Left renal pelvis (tissue), 4 donors: ENCODE data around the gene ZMIZ1. TPM values are rescaled to one million over a fixed set of nuclear protein-coding genes. Genes with fewer than 3 reads are reported as not detected.

Experiments
- DNase-seq, 4 donors: peaks; one replicate each; pipeline ENCODE4 v3.0.0-alpha.2; 2013; ENCODE audit warnings: low read depth in 4 of 4, low spot score in 3 of 4
- polyA plus RNA-seq, 4 donors: library from polyadenylated mRNA; unstranded; fragments of 120-200 nt; gene quantifications; one replicate each; pipeline ENCODE4 v1.2.1, GENCODE V29; 2013; ENCODE audit not compliant: insufficient read length in 4 of 4

The ZMIZ1 gene
- polyA plus RNA-seq, 4 donors = 72.7 to 108 (median 72.8) TPM

DNA sequence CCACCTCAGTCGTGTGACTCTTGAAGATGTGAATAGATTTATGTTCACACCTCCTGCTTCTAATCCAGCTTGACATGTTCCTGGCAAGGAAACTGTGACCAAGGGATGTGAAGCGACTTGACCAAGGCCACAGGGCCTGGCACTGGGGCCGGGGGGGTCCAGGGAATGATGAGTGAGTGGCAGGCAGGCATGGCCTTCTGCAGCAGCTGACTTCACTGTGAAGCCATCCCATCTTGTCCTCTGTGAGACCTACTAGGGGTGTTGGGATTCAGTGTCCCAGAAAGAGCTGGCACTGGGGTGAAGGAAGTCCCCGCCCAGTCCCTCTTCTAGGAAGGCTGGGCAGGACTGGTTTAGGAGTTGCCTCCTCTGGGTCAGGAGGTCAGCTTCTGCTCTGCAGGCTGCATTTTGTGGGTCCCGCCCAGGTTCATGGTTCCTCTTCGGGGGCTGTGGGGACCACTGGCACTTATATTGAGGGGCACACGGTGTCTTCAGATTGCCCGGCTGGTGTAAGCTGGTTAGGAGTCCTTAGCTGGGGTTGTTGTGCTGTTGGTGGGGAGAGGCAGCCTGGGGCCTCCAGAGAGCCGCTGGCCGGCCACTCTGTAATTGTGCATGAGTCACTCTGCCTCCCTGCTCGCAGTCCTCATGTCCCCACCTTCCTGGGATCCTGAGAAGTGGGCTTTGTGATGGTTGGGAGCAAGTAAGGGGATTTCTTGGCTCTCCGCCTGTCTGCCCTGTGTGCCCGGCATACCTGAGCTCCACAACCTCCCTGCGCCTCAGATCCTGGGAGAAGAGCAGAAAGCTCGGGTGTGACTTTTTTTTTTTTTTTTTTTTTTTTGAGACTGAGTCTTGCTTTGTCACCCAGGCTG, 11.0 kb downstream of the ZMIZ1 start:
- DNase-seq = no peak

DNA sequence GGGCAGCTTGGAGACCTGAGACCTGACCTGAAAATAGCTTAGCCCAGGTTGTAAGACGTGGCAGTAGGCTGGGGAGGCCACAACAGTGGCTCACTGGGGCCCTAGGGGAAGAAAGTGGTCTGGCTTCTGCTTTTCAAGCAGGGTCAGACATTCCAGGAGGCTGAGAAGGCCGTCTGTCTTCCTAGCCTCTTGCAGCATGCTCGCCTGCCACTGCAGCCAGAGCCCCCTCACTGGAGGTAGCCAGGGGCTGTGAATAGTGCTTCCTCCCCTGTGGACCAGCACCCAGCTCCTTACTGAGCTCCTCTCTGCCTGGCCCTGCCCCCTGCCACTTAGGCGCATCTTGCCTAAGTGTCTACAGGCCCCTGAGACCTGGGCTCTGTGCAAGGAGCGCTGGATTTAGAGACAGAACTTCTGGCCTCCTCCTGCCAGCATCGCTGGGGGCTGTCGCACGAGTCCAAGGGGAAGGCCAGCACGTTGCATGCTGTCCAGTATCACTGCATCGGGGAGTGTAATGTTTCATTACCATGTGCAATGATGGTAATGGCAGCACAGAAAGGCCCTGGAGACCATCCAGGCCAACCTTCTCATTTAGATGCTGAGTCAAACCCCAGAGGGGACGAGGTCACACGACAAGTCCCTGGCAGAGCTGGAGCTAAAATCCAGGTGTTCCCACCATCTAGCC, 12.7 kb downstream of the ZMIZ1 start:
- no peak for DNase-seq

DNA sequence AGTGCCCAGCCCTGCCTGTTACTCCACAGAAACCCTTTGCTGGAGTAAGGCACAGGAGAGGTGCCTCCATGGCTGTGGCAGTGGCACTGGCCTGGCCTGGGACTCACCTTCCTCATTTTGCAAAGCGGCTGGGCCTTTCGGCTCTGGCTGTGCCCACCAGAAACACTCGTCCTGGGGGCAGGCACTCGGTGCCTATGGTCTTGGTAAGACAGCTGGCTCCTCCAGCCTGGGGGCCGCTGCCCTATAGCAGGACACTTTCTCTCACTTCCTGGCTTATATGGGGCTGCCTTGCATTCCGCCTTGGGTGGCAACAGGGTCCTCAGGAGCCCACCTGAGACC, 13.2 kb downstream of the ZMIZ1 start:
- DNase-seq = no peak

DNA sequence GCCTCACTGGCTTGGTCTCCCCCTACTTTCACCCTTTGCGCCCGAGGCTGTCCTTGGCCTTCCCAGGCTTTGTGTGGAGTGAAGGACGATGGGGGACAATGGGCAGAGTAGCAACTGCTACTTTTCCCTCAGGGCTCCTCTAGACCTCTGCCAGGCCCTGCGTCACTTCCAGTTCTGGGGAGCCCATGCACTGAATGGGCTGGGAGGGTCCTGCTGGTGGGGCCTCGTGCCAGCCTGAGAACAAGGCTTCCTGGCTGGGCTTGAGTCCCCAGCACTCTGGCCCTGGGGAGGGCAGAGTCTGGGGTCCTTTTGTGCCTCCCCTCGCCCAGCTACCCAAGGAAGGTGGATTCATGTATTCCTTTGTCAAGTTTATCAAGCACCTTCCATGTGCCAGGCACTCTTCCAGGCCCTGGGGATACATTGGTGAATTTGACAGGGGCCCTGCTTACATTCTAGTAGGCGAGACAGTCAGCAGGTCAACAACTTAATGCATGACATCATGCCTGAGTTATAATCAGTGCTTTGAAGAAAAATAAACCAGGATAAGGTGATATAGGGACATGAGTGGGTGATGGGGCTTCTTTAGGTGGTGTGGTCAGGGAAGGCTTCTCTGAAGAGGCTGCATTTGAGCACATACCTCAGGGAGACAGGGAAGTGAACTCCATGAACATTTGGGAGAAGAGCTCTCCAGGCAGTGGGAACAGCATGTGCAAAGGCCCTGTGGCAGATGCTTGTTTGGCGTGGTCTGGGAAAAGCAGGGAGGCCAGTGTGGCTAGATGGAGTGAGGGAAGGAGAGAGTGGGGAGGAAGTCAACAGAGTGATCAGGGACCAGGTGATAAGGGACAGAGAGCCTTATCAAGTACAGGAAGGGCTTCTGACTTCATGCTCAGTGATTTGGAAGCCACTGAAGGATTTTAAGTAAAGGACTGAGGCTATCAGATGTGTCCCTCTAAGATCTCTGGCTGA, 14.1 kb downstream of the ZMIZ1 start:
- DNase-seq = no peak

DNA sequence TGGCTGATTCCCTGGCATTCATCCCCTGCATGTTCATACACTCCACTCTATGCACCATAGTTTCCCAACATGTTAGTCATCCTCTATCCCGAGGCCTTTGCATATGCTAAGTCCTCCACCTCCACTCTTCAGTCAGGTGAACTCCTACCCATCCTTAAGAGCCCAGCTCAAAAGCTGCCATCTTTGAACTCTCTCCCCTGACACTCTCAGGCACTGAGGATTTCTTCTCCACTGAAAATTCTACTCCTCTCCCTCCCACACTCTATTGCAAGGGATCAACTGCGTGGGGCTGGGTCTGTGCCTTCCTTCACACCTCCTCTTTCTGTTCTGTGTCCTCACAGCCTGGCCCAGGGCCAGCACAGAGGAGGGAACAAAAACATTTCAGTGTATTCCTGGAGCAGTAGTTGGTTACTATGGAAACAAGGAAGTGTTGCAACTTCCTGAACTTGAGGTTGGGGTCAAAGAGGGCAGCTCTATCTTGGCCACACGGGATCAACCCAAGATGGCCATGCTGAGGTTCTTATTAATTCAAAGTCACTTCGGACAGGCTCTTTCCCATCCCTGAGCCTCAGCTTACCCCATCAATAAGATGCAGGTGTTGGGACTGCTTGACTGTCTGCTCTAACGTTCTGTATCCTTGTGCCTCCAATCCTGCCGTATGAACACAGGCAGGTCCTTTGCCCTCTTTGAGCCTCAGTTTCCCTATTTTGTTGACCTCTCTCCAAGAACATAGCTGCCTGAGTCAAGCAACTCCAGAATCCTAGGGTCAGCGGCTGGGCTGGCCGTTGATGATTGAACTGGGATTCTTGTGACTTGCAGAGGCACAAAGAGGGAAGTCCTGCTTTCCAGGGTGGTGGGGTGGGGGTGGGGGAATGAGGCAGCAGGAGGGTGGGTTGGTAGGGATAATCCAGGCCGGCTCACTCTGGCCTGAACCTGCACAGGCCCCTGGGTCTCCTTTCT, 15.5 kb downstream of the ZMIZ1 start:
- peak in 1 of 4 donors; percentile 60 for DNase-seq

DNA sequence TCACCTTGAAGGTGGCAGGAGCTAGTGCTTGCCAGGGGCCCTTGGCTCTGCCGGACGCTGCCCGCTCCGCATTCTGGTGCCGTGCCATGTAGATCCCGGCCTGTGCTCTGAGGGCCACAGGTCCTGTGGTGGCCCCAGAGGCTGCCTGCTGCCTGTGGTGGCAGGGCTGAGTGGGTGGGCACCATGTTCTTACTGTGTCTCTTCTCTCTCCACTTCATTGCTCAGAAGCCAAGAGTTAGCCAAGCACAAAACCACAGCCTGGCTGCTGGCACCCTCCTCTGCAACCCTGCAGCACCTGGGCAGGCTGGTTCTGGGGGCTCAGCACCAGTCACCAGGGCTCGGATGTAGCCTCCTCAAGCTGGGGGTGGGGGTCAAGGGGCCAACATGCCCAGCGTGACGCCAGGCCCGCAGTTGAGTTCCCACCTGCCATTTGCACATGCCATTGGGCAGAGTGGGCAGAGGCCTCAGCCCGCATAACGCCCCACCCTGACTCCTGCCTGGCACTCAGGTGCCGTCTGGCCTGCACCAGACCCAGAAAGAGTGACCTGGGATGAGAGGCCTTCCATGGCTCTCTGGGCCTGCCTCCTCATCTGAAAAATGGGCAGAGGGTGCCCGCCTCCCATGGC, 16.3 kb downstream of the ZMIZ1 start:
- DNase-seq = no peak

DNA sequence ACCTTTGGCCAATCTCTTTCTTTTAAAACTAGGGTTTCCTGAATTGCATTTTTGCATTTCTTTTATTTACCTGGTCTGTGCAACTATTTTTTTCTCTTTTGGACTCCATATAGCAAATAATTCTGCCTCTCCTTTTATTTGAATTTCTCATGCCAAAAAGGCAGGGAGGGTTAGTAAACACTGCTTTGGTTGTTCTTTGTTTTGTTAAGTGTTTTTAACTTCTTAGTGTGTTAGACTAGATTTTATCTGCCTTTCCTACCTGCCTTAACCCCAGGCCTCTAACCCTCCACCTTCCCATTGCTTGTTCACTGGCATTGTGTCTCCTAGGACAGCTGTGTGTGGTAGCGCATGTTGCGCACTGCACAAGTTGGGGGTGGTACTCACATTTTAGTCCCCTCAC, 18.1 kb downstream of the ZMIZ1 start:
- no peak for DNase-seq

DNA sequence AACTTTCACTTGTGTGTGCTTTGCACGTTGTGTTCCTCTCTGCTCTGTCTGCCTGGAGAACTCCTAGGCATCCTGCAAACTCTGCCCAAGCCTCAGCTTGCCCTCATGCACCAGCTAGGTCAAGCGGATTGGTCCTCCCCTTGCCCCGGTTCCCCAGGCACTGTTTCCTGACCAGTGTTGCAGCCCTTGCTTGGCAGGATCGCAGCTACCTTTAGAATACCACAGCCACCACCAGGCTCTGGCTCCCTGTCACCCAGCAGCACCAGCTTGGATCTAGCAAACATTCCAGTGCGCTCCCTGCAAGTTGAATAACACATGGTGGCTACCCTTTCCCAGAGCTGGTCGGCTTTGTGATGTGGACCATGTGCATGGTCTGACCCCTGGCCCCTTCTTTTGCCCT, 19.0 kb downstream of the ZMIZ1 start:
- DNase-seq = no peak

DNA sequence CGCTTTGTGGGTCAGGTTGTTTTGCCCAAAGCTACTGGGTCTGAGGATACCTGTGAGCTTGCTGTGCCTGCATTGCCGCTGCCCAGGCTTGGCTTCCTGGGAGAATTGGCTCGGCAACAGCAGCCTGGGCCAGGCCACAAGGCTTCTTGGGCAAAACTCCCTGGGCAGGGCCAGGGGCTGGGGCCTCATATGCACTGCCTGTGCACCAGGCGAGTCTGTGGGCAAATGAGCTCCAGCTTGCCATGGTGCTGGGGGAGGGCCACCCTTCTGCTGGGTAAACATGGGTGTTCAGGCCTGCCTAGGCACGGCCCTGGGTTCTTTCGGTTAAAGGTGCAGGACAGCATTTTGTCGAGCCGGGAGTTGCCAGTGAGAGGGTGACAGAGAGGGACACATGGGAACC, 19.4 kb downstream of the ZMIZ1 start:
- no peak for DNase-seq

DNA sequence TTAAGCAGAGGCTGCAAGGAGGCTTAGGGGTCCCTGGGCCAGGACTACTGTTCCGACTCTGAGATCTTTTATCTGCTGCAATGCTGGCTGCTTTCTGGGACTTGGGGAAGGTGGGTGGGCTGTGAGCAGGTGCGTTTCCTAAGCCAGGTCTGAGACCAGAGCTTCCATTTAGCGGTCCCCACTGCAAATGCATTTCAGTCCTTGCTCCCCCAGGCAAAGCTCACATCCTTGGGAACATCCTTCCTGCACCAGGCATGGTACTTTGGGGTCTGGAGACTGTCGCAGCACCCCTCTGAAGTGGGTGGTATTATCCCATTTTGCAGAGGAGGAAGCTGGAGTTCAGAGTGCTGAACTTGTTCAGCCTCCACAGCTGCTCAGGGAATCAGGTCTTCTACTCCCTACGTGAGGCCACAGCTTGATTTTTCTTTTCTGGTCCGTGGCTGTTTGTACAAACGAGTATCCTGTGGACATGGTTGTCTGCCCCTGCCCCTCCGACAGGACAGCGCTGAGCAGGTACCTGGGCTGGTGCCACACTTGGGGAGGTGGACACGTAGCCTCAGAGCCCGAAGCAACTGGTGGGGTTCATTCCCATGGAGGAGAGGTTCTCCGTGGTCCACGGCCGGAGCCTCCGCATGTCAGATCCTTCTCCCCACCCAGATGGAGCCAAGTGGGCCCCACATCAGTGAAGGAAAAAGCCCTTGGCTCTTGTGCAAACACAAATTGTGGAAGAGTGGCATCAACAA, 20.0 kb downstream of the ZMIZ1 start:
- no peak for DNase-seq

DNA sequence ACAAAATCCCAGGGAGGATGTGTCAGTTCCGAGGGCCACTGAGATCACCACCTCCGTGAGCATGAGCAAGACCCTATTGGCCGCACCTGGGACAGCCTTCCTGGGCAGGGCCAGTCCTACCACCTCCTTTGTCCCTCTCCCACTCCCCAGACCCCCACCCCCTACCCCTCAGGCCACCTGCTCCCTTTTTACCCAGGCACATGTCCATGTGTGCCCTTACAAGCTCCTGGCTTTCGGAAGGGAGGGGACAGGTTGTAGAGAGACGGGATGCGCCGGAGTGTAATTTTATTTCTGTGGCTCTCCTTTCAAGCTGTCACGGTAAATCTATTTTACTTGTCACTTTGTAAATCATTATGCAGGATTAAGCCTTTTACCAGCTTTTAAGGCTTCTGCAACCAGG, 20.9 kb downstream of the ZMIZ1 start:
- DNase-seq = no peak

DNA sequence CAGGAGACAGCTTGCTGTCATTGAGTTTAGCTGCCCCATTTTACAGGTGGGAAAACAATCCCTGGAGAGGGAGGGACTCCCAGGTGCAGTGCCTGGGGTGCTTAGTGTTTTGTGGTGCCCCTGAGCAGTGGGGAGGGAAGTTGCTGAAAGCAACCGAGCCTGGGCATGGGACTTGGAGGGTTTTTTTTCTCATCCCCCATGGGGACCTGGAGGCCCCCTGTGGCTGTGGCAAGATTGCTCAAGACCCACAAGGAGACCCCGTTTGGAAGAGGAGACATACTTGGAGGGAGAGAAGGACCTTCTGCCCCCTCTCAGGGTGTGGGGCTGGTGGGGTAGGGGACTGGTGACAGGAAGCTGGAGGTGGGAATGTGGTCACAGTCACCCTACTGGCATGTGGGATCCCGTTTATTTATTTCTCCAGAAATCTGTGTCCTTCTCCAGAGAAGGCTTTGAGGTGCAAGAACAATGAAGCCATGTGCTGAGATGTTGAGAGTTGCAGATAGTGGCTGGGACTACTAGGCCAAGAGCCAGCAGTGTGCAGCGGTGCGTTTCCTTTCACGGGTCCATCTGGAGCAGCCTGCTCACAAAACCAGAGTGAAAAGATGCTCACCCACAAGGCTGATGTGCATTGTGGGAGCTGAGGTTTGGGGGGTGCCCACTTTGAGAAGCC, 21.5 kb downstream of the ZMIZ1 start:
- DNase-seq = no peak

DNA sequence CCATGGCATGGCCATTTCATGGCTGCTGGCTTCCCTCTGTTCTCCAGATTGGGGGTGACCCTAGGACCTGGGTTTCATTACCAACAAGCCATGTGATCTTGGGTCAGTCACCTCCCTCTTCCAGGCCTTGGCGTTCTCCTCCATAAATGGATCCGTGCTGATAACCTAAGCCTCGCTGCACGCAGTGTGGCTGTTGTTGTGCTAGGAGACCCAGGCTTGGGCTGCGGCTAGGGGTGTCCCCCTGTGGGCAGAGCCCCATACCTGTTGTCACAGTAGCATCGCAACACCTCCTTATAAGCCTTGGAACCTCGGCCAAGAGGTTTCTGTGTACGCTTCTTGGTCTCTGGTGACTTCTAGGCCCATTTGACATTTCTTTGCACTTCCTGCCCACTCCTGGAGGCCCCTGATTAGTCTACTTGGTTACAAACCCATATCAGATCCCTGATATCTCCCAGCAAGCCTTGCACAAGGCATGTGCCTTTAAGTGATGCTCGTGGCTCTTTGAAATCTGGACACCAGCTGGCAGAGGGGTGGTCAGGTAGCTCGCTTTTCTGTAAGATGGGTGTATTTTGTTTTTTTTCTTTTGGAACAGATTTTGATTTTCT, 23.6 kb downstream of the ZMIZ1 start:
- DNase-seq = no peak

DNA sequence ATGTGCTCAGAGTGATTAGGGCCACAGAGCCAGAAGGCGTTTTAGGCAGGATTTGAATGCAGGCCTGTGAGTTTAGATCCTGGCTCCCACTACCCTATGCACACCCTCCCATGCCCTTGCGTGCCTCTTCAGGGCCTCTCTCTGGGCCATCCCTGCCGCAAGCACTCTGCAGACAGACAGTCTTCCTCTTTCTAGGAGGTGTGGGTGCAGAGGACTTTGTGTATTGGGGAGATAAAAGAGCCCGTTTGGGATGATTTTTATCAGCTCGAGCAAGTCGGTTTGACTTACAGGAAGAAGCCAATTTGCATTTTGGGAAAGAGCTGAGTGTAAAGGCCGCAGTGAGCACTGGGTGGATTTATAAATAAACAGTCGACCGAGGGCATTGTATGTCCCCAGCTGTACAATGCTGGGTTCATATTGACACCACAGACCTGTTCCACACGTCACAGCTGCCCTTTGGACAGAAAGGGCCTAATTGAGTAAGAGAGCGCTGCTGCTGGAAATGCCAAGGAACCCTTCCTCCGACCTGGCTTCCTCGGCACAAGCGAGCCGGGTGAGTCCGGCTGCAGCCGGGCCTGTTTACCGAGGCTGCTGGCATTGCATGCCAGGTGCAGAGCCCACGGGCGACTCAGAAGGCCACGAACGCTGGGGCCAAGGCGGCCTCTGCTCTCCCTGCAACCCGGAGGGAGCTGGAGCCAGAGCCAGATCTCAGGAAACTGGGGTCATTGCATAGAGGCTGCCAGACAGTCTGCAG, 25.1 kb downstream of the ZMIZ1 start:
- no peak for DNase-seq

DNA sequence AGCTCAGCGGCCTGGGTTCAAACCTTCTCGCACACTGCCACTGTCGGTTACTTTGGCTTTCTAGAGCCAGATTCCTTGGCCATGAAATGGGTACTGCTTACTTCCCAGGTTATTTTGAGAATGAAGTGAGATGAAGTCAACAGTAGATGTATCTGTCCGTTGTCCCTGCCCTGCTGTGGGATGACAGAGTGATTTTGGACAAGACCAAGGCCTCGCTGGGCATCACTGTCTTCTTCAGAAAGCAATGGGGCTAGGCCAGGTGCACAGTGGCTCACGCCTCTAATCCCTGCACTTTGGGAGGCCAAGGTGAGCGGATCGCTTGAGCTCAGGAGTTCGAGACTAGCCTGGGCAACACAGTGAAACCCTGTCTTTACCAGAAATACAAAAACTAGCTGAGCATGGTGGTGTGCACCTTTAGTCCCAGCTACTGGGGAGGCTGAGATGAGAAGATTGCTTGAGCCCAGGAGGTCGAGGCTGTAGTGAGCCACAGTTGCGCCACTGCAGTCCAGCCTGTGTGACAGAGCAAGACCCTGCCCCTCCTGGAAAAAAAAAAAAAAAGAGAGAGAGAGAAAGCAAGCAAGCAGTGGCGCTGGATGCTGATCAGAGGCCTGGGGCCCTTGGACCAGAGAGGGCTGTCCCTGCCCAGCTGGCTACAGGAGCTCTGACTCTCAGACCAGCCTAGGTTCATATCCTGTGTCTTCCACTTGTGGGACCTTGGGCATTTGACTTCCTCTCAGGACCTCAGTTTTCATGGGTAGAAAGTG, 25.8 kb downstream of the ZMIZ1 start:
- DNase-seq = no peak

DNA sequence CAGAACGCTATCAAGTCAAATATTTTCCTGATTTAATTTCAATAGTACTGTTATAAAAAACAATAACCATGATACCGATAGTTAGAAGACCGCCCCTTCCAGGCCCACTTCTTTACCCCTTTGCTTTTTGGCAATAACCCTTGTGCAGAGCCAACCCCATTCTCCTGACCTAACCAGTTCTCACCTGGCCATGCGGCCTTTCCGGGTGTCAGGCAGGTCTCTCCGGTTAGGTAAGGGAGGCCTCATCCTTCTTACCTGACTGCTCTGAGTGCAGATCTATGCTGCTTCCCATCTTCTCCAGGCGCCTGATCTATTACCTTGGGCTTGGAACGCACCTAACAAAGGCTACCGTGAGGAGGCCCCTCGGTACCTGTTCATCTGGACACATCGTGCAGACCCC, 26.6 kb downstream of the ZMIZ1 start:
- DNase-seq = no peak
